ENCODE measurements around the gene TRIO.

Gene TRIO

GRCh38 chr5:14273207-14273767 is 130.1 kb downstream of the TRIO start:
- DNase-seq: no peak

GRCh38 chr5:14276380-14276779 is 133.2 kb downstream of the TRIO start:
- DNase-seq: no peak

- DNase-seq: peak in 1 of 6 experiments; percentile 2
Measured at GRCh38 chr5:14277385-14278320, 134.5 kb downstream of the TRIO start.

GRCh38 chr5:14280294-14280854 is 137.2 kb downstream of the TRIO start:
- DNase-seq: no peak

- DNase-seq: no peak
Measured at GRCh38 chr5:14281746-14282181, 138.6 kb downstream of the TRIO start.

GRCh38 chr5:14283139-14283538 is 140.0 kb downstream of the TRIO start:
- DNase-seq: no peak

- no peak for DNase-seq
Measured at GRCh38 chr5:14284392-14285148, 141.4 kb downstream of the TRIO start.

- DNase-seq: no peak
Measured at GRCh38 chr5:14286007-14286406, 142.9 kb downstream of the TRIO start.

- DNase-seq: no peak
Measured at GRCh38 chr5:14286574-14287421, 143.7 kb downstream of the TRIO start.

GRCh38 chr5:14292766-14293658 is 149.9 kb downstream of the TRIO start:
- DNase-seq: no peak

- DNase-seq: no peak
Measured at GRCh38 chr5:14295610-14296009, 152.5 kb downstream of the TRIO start.

- no peak for DNase-seq
Measured at GRCh38 chr5:14296533-14297331, 153.6 kb downstream of the TRIO start.

- no peak for DNase-seq
Measured at GRCh38 chr5:14297697-14298096, 154.6 kb downstream of the TRIO start.

- DNase-seq: no peak
Measured at GRCh38 chr5:14298126-14298847, 155.1 kb downstream of the TRIO start.

- DNase-seq: no peak
Measured at GRCh38 chr5:14299666-14300065, 156.5 kb downstream of the TRIO start.

GRCh38 chr5:14301186-14301585 is 158.0 kb downstream of the TRIO start:
- no peak for DNase-seq

- DNase-seq: no peak
Measured at GRCh38 chr5:14302330-14302729, 159.2 kb downstream of the TRIO start.

GRCh38 chr5:14305045-14305444 is 161.9 kb downstream of the TRIO start:
- DNase-seq: no peak

- DNase-seq: no peak
Measured at GRCh38 chr5:14306329-14306815, 163.2 kb downstream of the TRIO start.
